ENCODE results near the gene SSBP3. TPM values are rescaled to one million over a fixed set of nuclear protein-coding genes. Genes with fewer than 3 reads are reported as not detected.
"Not testable (repeated sequence)": the region's sequence is repeated elsewhere in the genome, so short reads cannot be mapped to it uniquely, and the experiment has no call there.

SSBP3 gene
- total RNA-seq, 2 experiments from 2014 or later: 44.4 to 49.6 TPM

- peaks cover 2% of the 10 kb centered on the region for H3K4me1 Mint-ChIP-seq (ENCODE audit: low read depth)
- no peak overlapping the region for H3K27ac Mint-ChIP-seq
- ChIA-PET POLR2A (interaction anchor here (0.9 kb wide), 1 partner anchor 13 kb away, joined by 4 read pairs; the partner anchor contains the start of genes CYB5RL and MRPL37), CTCF (no interaction called here)
- H3K27me3 Mint-ChIP-seq: no peaks in the 10 kb centered on the region
- peaks cover 64% of the 10 kb centered on the region for H3K36me3 Mint-ChIP-seq
- DNase-seq: no peak
- intact Hi-C loops (cut with micrococcal nuclease): no loop called here
- no peaks in the 10 kb centered on the region for H3K9me3 Mint-ChIP-seq
- no peak overlapping the region for H3K4me3 Mint-ChIP-seq
These were observed 193.3 kb downstream of the SSBP3 start for GRCh38 chr1:54212872-54213271.

GRCh38 chr1:54207896-54208295, 198.3 kb downstream of the SSBP3 start:
- DNase-seq; H3K27me3 Mint-ChIP-seq; H3K9me3 Mint-ChIP-seq; H3K27ac Mint-ChIP-seq; intact Hi-C loops (cut with micrococcal nuclease); POLR2A ChIA-PET; CTCF ChIA-PET; H3K4me3 Mint-ChIP-seq; H3K4me1 Mint-ChIP-seq (ENCODE audit: low read depth): not testable (repeated sequence)
- H3K36me3 Mint-ChIP-seq: peaks cover 55% of the 10 kb centered on the region

- ChIA-PET POLR2A (no interaction called here), CTCF (no interaction called here)
- intact Hi-C loops (cut with micrococcal nuclease): no loop called here
- H3K27me3 Mint-ChIP-seq: no peaks in the 10 kb centered on the region
- H3K9me3 Mint-ChIP-seq: no peaks in the 10 kb centered on the region
- no peak for DNase-seq
- no peak overlapping the region for H3K27ac Mint-ChIP-seq
- no peak overlapping the region for H3K4me3 Mint-ChIP-seq
- peaks cover 5% of the 10 kb centered on the region for H3K4me1 Mint-ChIP-seq (ENCODE audit: low read depth)
- H3K36me3 Mint-ChIP-seq: peaks cover 53% of the 10 kb centered on the region
These were observed 198.9 kb downstream of the SSBP3 start for GRCh38 chr1:54207287-54207686.

- Mint-ChIP-seq H3K4me1 (ENCODE audit: low read depth) (peaks cover 25% of the 10 kb centered on the region), H3K27ac (no peak overlapping the region), H3K27me3 (no peaks in the 10 kb centered on the region), H3K4me3 (no peak overlapping the region), H3K9me3 (no peaks in the 10 kb centered on the region), H3K36me3 (peaks cover 34% of the 10 kb centered on the region)
- no peak for DNase-seq
- POLR2A ChIA-PET: no interaction called here
- intact Hi-C loops (cut with micrococcal nuclease): no loop called here
- CTCF ChIA-PET: no interaction called here
These were observed 202.0 kb downstream of the SSBP3 start for GRCh38 chr1:54204199-54204598.

- H3K9me3 Mint-ChIP-seq: no peaks in the 10 kb centered on the region
- H3K36me3 Mint-ChIP-seq: peaks cover 13% of the 10 kb centered on the region
- POLR2A ChIA-PET: interaction anchor here (0.6 to 1.2 kb wide), 5 partner anchors 26 to 516 kb away, joined by 3 to 4 read pairs (median 3); no protein-coding TSS in a partner anchor
- intact Hi-C loops (cut with micrococcal nuclease): loop anchor here (1.0 to 2.0 kb wide), 5 partner anchors 30 to 288 kb away; partner anchors contain the start of genes SSBP3, TCEANC2 and TMEM59
- H3K27ac Mint-ChIP-seq: peak overlapping the region; percentile 75
- H3K4me3 Mint-ChIP-seq: peak overlapping the region; percentile 90
- H3K27me3 Mint-ChIP-seq: no peaks in the 10 kb centered on the region
- CTCF ChIA-PET: interaction anchor here (0.8 to 3.6 kb wide), 4 partner anchors 11 to 592 kb away, joined by 3 to 16 read pairs (median 10); no protein-coding TSS in a partner anchor
- DNase-seq: no peak
- peaks cover 29% of the 10 kb centered on the region for H3K4me1 Mint-ChIP-seq (ENCODE audit: low read depth)
These were observed 205.6 kb downstream of the SSBP3 start for GRCh38 chr1:54200519-54200997.

- CTCF ChIA-PET: interaction anchor here (0.7 to 3.6 kb wide), 4 partner anchors 10 to 289 kb away, joined by 3 to 16 read pairs (median 10); no protein-coding TSS in a partner anchor
- no peaks in the 10 kb centered on the region for H3K27me3 Mint-ChIP-seq
- POLR2A ChIA-PET: interaction anchor here (0.7 to 1.5 kb wide), 6 partner anchors 12 to 516 kb away, joined by 3 to 4 read pairs (median 3); partner anchors contain the start of gene TMEM59
- intact Hi-C loops (cut with micrococcal nuclease): loop anchor here (1.0 to 2.0 kb wide), 5 partner anchors 31 to 288 kb away; partner anchors contain the start of genes SSBP3, TCEANC2 and TMEM59
- peaks cover 29% of the 10 kb centered on the region for H3K4me1 Mint-ChIP-seq (ENCODE audit: low read depth)
- peak; percentile 94 for DNase-seq
- H3K4me3 Mint-ChIP-seq: peak within 1 kb of the TSS; percentile 90
- H3K36me3 Mint-ChIP-seq: peaks cover 7% of the 10 kb centered on the region
- no peaks in the 10 kb centered on the region for H3K9me3 Mint-ChIP-seq
- H3K27ac Mint-ChIP-seq: peak within 1 kb of the TSS; percentile 75
These were observed 206.3 kb downstream of the SSBP3 start, which contains the start of the genes CYB5RL and MRPL37 for GRCh38 chr1:54199765-54200518. CYB5RL (minus strand) TSS chr1:54200030; CDS start chr1:54195616, 4,414 bp downstream. MRPL37 (plus strand) TSS chr1:54200167; CDS start chr1:54200244, 77 bp downstream.

- H3K4me1 Mint-ChIP-seq (ENCODE audit: low read depth): peaks cover 29% of the 10 kb centered on the region
- peak overlapping the region; percentile 90 for H3K4me3 Mint-ChIP-seq
- ChIA-PET CTCF (interaction anchor here (0.6 to 2.1 kb wide), 4 partner anchors 9 to 290 kb away, joined by 3 to 16 read pairs (median 3); no protein-coding TSS in a partner anchor), POLR2A (interaction anchor here (1.4 to 1.5 kb wide), 2 partner anchors 13 to 147 kb away, joined by 4 read pairs; partner anchors contain the start of gene TMEM59)
- peaks cover 6% of the 10 kb centered on the region for H3K36me3 Mint-ChIP-seq
- intact Hi-C loops (cut with micrococcal nuclease): no loop called here
- H3K27ac Mint-ChIP-seq: peak overlapping the region; percentile 75
- H3K9me3 Mint-ChIP-seq: no peaks in the 10 kb centered on the region
- DNase-seq: peak; percentile 13
- no peaks in the 10 kb centered on the region for H3K27me3 Mint-ChIP-seq
These were observed 206.9 kb downstream of the SSBP3 start for GRCh38 chr1:54199151-54199764.

- POLR2A ChIA-PET: no interaction called here
- Mint-ChIP-seq H3K4me3 (no peak overlapping the region), H3K36me3 (peaks cover 11% of the 10 kb centered on the region), H3K27ac (no peak overlapping the region), H3K27me3 (no peaks in the 10 kb centered on the region), H3K9me3 (no peaks in the 10 kb centered on the region), H3K4me1 (ENCODE audit: low read depth) (no peaks in the 10 kb centered on the region)
- intact Hi-C loops (cut with micrococcal nuclease): no loop called here
- CTCF ChIA-PET: interaction anchor here (1.1 kb wide), 1 partner anchor 12 kb away, joined by 3 read pairs; no protein-coding TSS in a partner anchor
- no peak for DNase-seq
These were observed 212.7 kb downstream of the SSBP3 start for GRCh38 chr1:54193453-54193852.

- DNase-seq: no peak
- ChIA-PET POLR2A (no interaction called here), CTCF (no interaction called here)
- Mint-ChIP-seq H3K27me3 (no peaks in the 10 kb centered on the region), H3K4me1 (ENCODE audit: low read depth) (no peaks in the 10 kb centered on the region), H3K9me3 (no peaks in the 10 kb centered on the region), H3K36me3 (peaks cover 15% of the 10 kb centered on the region), H3K27ac (no peak overlapping the region), H3K4me3 (no peak overlapping the region)
- intact Hi-C loops (cut with micrococcal nuclease): no loop called here
These were observed 214.7 kb downstream of the SSBP3 start for GRCh38 chr1:54191525-54191924.

GRCh38 chr1:54190526-54190925, 215.7 kb downstream of the SSBP3 start:
- DNase-seq: no peak
- no peak overlapping the region for H3K27ac Mint-ChIP-seq
- no peaks in the 10 kb centered on the region for H3K27me3 Mint-ChIP-seq
- no peak overlapping the region for H3K4me3 Mint-ChIP-seq
- no peaks in the 10 kb centered on the region for H3K4me1 Mint-ChIP-seq (ENCODE audit: low read depth)
- peaks cover 21% of the 10 kb centered on the region for H3K36me3 Mint-ChIP-seq
- intact Hi-C loops (cut with micrococcal nuclease): no loop called here
- ChIA-PET POLR2A (interaction anchor here (0.6 kb wide), 1 partner anchor 19 kb away, joined by 3 read pairs; no protein-coding TSS in a partner anchor), CTCF (interaction anchor here (1.0 to 1.3 kb wide), 2 partner anchors 9 kb away, joined by 3 read pairs; partner anchors contain the start of genes CYB5RL and MRPL37)
- no peaks in the 10 kb centered on the region for H3K9me3 Mint-ChIP-seq

GRCh38 chr1:54188291-54188690, 217.9 kb downstream of the SSBP3 start:
- CTCF ChIA-PET: no interaction called here
- Mint-ChIP-seq H3K4me1 (ENCODE audit: low read depth) (no peaks in the 10 kb centered on the region), H3K27ac (no peak overlapping the region), H3K27me3 (no peaks in the 10 kb centered on the region), H3K9me3 (no peaks in the 10 kb centered on the region), H3K4me3 (no peak overlapping the region), H3K36me3 (peaks cover 26% of the 10 kb centered on the region)
- no peak for DNase-seq
- POLR2A ChIA-PET: no interaction called here
- intact Hi-C loops (cut with micrococcal nuclease): no loop called here

- CTCF ChIA-PET: interaction anchor here (1.8 kb wide), 1 partner anchor 304 kb away, joined by 5 read pairs; no protein-coding TSS in a partner anchor
- no peak for DNase-seq
- Mint-ChIP-seq H3K4me3 (no peak overlapping the region), H3K4me1 (ENCODE audit: low read depth) (no peaks in the 10 kb centered on the region), H3K27ac (no peak overlapping the region), H3K9me3 (no peaks in the 10 kb centered on the region), H3K27me3 (no peaks in the 10 kb centered on the region), H3K36me3 (peaks cover 29% of the 10 kb centered on the region)
- POLR2A ChIA-PET: no interaction called here
- intact Hi-C loops (cut with micrococcal nuclease): no loop called here
These were observed 220.1 kb downstream of the SSBP3 start for GRCh38 chr1:54186056-54186455.
